OCI-LY1 (cell line): ENCODE data around the gene TMEM59.
A peak's percentile ranks its signal among the peaks of the same experiment; 100 is the strongest.

ENCODE experiments used
- H2AFZ ChIP-seq: fragments of 200-600 bp; sonication (generic), shearing (Covaris generic); 2 replicates; pipeline ENCODE4 v1.6.0; 2014; ENCODE audit warnings: antibody characterized with exemption, mild to moderate bottlenecking, low read length
- H3F3A ChIP-seq: fragments of 200-600 bp; sonication (generic), shearing (Covaris generic); 2 replicates; pipeline ENCODE4 v1.6.0; 2014; ENCODE audit warnings: mild to moderate bottlenecking, antibody characterized with exemption, low read length, moderate library complexity; ENCODE audit not compliant: insufficient read depth
- H3K27ac ChIP-seq: fragments of 200-600 bp; sonication (generic); 2 replicates; pipeline ENCODE4 v1.5.1; 2014; ENCODE audit warnings: low read length, mixed run types, mild to moderate bottlenecking, low read depth; ENCODE audit not compliant: poor library complexity, severe bottlenecking
- H3K27me3 ChIP-seq: fragments of 200-600 bp; sonication (generic); 2 replicates; pipeline ENCODE4 v1.6.0; 2014; ENCODE audit warnings: antibody characterized with exemption, mild to moderate bottlenecking, low read length, moderate library complexity; ENCODE audit not compliant: insufficient read depth
- H3K36me3 ChIP-seq: fragments of 200-600 bp; sonication (generic); 2 replicates; pipeline ENCODE4 v1.6.1; 2014; ENCODE audit warnings: mild to moderate bottlenecking, antibody characterized with exemption, low read length, moderate library complexity, mixed read lengths; ENCODE audit not compliant: insufficient read depth
- H3K4me1 ChIP-seq: fragments of 200-600 bp; sonication (generic); 2 replicates; pipeline ENCODE4 v1.5.1; 2014; ENCODE audit warnings: mild to moderate bottlenecking, low read length, moderate library complexity; ENCODE audit not compliant: insufficient read depth, severe bottlenecking
- H3K4me2 ChIP-seq: fragments of 200-600 bp; sonication (generic), shearing (Covaris generic); 2 replicates; pipeline ENCODE4 v1.6.1; 2014; ENCODE audit warnings: low read length
- H3K4me3 ChIP-seq: fragments of 200-600 bp; sonication (generic); 2 replicates; pipeline ENCODE4 v1.5.1; 2014; ENCODE audit warnings: low read length, low read depth, mild to moderate bottlenecking, mixed read lengths; ENCODE audit not compliant: poor library complexity, severe bottlenecking
- H3K79me2 ChIP-seq: fragments of 200-600 bp; shearing (Covaris generic); 2 replicates; pipeline ENCODE4 v1.6.1; 2016; ENCODE audit warnings: mixed run types, low read length, mixed read lengths; ENCODE audit not compliant: insufficient read depth
- H3K9ac ChIP-seq: fragments of 200-600 bp; sonication (generic), shearing (Covaris generic); 2 replicates; pipeline ENCODE4 v1.6.1; 2014; ENCODE audit warnings: mild to moderate bottlenecking, low read length, mixed read lengths
- H3K9me2 ChIP-seq: fragments of 200-600 bp; sonication (generic), shearing (Covaris generic); 2 replicates; pipeline ENCODE4 v1.6.1; 2014; ENCODE audit warnings: low read depth, mild to moderate bottlenecking, low read length, mixed read lengths
- H3K9me3 ChIP-seq: fragments of 200-600 bp; shearing (Covaris generic); 2 replicates; pipeline ENCODE4 v1.6.1; 2014; ENCODE audit warnings: low read length, mixed read lengths
- H4K20me1 ChIP-seq: fragments of 200-600 bp; sonication (generic), shearing (Covaris generic); 2 replicates; pipeline ENCODE4 v1.6.0; 2016; ENCODE audit warnings: mild to moderate bottlenecking, low read length; ENCODE audit not compliant: insufficient read depth
- EZH2 ChIP-seq: fragments of 200-600 bp; sonication (generic), shearing (Covaris generic); IDR thresholded peaks from 2 replicates; pipeline ENCODE4 v1.8.0; 2017; ENCODE audit warnings: borderline replicate concordance, mixed run types, mild to moderate bottlenecking, antibody characterized with exemption, low read length, moderate library complexity, mixed read lengths
- TF ChIP-seq, protein P1 (sequence below): fragments of 200-600 bp; sonication (generic), shearing (Covaris generic); IDR thresholded peaks from 2 replicates; pipeline ENCODE4 v1.5.1; 2017; ENCODE audit warnings: mild to moderate bottlenecking, antibody characterized with exemption, low read length, moderate library complexity, mixed read lengths

The TMEM59 gene, protein sequence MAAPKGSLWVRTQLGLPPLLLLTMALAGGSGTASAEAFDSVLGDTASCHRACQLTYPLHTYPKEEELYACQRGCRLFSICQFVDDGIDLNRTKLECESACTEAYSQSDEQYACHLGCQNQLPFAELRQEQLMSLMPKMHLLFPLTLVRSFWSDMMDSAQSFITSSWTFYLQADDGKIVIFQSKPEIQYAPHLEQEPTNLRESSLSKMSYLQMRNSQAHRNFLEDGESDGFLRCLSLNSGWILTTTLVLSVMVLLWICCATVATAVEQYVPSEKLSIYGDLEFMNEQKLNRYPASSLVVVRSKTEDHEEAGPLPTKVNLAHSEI

DNA sequence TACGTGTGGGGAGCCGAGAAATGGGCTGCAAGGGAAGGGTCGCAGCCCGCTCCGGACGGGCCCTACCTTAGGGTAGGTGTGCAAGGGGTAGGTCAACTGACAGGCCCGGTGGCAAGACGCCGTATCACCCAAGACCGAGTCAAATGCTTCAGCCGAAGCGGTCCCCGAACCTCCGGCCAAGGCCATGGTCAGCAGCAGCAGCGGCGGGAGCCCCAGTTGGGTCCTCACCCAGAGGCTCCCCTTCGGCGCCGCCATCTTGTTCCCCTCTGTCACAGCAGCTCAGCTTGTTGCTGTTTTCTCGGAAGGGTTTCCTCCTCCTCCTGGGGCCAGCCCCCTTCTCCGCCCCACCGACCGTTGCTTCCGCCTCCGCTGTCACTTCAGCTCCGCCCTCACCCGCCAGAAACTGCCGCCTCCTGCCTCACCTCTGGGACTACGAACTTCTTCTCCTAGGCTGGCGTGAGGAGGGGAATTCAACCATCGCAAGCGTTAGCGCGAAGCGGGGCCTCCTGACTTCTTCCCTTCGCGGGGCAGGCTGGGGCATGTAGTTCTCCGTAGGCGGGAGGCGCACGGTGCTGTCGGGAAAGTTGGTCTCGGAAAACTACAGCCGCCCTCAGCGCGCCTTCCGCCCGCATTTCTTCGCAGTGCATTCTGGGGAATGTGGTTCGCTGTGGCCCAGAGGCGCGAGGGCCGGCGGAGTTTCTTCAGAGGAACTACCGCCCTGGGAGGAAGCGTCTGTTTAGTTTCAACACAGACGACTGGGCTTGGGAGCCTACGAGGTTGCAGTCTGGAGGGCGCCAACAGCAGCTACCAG lies at the start of gene TMEM59, which contains the start of gene TCEANC2:
Gene TMEM59, minus strand, starts transcription at position 271 of the 811 bp plus-strand sequence. Its CDS starts 16 bp downstream, at position 255.
Gene TCEANC2, plus strand, starts transcription at position 675 of the 811 bp plus-strand sequence. CDS start 815 bp downstream, outside the sequence.
- H2AFZ ChIP-seq, result no peak within 1 kb of the TSS
- no peaks in the 10 kb centered on the region for H3K27me3 ChIP-seq
- H3K9ac ChIP-seq, result peak within 1 kb of the TSS; percentile 99
- H3F3A ChIP-seq, result no peaks in the 10 kb centered on the region
- H3K9me3 ChIP-seq, result no peaks in the 10 kb centered on the region
- TF ChIP-seq, protein P1, sequence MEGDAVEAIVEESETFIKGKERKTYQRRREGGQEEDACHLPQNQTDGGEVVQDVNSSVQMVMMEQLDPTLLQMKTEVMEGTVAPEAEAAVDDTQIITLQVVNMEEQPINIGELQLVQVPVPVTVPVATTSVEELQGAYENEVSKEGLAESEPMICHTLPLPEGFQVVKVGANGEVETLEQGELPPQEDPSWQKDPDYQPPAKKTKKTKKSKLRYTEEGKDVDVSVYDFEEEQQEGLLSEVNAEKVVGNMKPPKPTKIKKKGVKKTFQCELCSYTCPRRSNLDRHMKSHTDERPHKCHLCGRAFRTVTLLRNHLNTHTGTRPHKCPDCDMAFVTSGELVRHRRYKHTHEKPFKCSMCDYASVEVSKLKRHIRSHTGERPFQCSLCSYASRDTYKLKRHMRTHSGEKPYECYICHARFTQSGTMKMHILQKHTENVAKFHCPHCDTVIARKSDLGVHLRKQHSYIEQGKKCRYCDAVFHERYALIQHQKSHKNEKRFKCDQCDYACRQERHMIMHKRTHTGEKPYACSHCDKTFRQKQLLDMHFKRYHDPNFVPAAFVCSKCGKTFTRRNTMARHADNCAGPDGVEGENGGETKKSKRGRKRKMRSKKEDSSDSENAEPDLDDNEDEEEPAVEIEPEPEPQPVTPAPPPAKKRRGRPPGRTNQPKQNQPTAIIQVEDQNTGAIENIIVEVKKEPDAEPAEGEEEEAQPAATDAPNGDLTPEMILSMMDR, result no peak
- TF ChIP-seq EZH2, result no peak
- no peaks in the 10 kb centered on the region for H3K9me2 ChIP-seq
- H3K4me2 ChIP-seq, result peak within 1 kb of the TSS; percentile 99
- no peaks in the 10 kb centered on the region for H4K20me1 ChIP-seq
- peaks cover 1% of the 10 kb centered on the region for H3K36me3 ChIP-seq
- peak within 1 kb of the TSS; percentile 78 for H3K27ac ChIP-seq
- H3K4me3 ChIP-seq, result peak within 1 kb of the TSS; percentile 100
- H3K4me1 ChIP-seq, result peaks cover 42% of the 10 kb centered on the region
- H3K79me2 ChIP-seq, result peaks cover 45% of the 10 kb centered on the region

DNA sequence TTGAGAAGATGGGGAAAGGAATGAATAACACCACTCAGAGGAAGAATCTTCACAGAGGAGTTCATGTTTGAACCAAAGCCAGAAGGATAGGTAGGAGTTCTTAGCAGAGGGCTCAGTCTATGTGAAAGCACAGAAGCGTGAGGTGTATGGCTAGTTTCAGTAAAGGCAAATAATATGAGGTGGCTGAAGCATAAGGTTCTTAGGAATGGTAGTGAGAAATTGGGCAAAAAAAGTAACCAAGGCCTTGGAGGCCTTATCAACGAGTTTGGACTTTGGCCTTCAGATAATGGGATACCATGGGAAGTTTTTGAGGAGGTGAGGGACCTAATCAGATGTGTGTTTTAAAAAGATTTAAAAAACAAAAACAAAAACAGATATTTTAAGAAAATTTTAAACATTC lies 47.5 kb upstream of the TMEM59 start:
- TF ChIP-seq, protein P1, result no peak
- TF ChIP-seq EZH2, result no peak
- no peaks in the 10 kb centered on the region for H4K20me1 ChIP-seq
- H3K4me1 ChIP-seq, result no peaks in the 10 kb centered on the region
- peaks cover 9% of the 10 kb centered on the region for H3K36me3 ChIP-seq
- H3F3A ChIP-seq, result no peaks in the 10 kb centered on the region
- H2AFZ ChIP-seq, result no peak overlapping the region
- no peaks in the 10 kb centered on the region for H3K9me2 ChIP-seq
- no peak overlapping the region for H3K4me2 ChIP-seq
- H3K27me3 ChIP-seq, result no peaks in the 10 kb centered on the region
- no peak overlapping the region for H3K9ac ChIP-seq
- H3K9me3 ChIP-seq, result no peaks in the 10 kb centered on the region
- H3K79me2 ChIP-seq, result no peaks in the 10 kb centered on the region
- H3K27ac ChIP-seq, result no peak overlapping the region
- H3K4me3 ChIP-seq, result no peak overlapping the region

DNA sequence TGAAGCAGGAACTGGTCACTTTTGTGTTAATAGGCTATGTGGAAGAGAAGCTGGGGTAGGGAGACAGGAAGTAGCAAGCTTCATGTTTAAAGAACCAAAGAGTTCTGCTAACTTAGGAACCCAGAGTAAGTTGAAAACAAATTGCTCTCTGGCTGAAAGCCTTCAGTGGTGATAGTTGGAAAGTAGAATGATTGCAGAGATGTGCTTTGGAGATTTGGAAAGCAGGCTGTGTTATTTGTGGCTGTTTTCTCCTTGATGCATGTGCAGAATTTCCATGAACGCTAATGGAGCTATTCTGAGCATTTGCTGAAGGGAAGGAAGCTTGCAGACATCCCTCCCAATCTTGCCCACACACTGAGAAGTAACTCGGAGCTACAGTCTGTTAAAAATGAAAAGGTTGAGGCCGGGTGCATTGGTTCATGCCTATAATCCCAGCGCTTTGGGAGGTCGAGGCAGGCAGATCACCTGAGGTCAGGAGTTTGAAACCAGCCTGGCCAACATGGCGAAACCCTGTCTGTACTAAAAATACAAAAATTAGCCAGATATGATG lies 46.1 kb upstream of the TMEM59 start:
- H3K4me2 ChIP-seq, result no peak overlapping the region
- no peaks in the 10 kb centered on the region for H3K79me2 ChIP-seq
- H3K4me3 ChIP-seq, result no peak overlapping the region
- TF ChIP-seq EZH2, result no peak
- TF ChIP-seq, protein P1, result no peak
- H3K4me1 ChIP-seq, result no peaks in the 10 kb centered on the region
- no peak overlapping the region for H3K27ac ChIP-seq
- peaks cover 9% of the 10 kb centered on the region for H3K36me3 ChIP-seq
- H2AFZ ChIP-seq, result no peak overlapping the region
- no peaks in the 10 kb centered on the region for H3K9me2 ChIP-seq
- H3K9me3 ChIP-seq, result no peaks in the 10 kb centered on the region
- H3K9ac ChIP-seq, result no peak overlapping the region
- H3K27me3 ChIP-seq, result no peaks in the 10 kb centered on the region
- H3F3A ChIP-seq, result no peaks in the 10 kb centered on the region
- no peaks in the 10 kb centered on the region for H4K20me1 ChIP-seq
